ENCODE data around the gene VAMP2.

Gene VAMP2

DNA sequence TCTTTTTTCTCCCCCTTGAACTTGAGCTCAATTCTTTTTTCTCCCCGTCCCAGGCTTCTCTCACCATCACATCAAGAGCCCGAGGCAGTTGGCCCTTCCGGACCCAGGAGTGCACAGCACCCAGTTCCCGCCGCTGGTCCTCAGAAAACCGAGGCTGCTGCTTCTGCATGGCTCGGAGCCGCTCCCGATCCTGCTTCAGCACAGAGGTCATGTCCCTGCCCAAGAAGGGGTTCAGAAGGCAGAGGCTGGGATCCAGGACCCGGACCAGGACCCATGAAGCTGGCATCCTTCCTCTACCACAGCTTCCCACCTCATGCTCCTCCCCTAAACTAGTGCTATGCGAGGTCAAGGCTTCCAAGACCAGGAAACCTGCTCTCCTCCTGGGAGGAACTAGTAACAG lies 21.0 kb downstream of the VAMP2 start:
- no peak for DNase-seq

DNA sequence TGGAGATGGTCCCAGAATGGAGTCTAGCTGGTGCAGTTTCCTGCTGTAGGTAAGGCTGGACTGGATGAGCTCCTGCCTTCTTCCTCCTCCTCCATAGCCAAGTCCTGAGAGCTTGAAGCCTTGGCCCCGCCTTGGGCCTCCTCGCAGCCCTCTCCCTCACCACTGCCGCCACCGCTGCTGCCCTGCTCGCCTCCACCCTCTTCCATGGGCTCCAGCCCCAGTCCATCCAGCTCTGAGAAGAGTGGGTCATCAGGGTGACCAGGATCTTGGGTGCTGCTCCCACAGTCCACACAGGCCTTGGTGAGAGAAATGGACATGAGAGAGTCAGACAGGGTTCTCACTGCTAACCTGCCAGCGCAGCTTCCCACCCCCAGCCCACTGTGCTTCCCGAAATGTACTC lies 21.7 kb downstream of the VAMP2 start:
- no peak for DNase-seq

DNA sequence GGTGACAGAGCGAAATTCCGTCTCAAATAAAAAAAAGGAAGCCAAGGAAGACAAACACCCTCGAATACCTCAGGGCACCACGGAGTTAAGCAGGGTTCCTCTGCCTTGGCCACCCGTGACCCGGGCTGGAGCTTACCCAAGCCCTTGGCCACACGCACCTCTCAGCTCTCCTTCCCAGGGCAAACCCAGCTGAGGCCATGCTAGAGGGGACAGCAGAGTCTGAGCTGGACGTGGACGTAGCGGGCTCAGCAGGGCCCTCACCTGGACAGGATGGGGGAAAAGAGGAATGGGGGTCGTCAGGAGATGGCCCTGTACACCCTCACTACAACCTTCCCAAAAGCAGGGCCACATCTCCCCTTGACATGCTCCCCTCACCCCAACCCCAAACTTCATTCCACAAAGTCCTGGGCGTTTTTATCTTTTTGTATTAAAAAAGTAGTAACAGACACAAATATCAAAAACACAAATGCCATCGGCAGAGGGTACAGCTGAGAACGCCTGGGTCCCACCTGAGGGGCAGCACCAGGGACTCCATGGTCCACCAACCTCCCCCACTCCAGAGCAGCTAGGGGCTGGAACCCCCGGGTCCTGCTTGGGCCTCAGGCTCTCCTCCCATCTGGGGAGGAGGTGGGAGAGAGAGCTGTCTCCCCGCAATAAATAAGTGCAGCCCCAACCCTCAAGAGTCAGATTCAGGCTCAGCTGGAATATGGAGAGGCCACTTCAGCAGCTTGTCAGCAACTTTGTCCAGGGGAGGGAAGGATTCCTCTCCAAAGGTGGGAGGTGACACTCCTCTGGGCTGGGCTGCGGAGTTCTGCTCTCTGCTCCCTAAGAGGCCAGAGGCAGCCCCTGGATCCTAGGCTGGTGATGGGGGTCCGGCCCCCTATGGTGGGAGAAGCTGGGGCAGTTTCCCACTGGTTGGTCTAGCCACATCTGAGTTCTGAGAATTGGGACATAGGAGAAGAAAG lies 22.4 kb downstream of the VAMP2 start:
- DNase-seq: no peak

DNA sequence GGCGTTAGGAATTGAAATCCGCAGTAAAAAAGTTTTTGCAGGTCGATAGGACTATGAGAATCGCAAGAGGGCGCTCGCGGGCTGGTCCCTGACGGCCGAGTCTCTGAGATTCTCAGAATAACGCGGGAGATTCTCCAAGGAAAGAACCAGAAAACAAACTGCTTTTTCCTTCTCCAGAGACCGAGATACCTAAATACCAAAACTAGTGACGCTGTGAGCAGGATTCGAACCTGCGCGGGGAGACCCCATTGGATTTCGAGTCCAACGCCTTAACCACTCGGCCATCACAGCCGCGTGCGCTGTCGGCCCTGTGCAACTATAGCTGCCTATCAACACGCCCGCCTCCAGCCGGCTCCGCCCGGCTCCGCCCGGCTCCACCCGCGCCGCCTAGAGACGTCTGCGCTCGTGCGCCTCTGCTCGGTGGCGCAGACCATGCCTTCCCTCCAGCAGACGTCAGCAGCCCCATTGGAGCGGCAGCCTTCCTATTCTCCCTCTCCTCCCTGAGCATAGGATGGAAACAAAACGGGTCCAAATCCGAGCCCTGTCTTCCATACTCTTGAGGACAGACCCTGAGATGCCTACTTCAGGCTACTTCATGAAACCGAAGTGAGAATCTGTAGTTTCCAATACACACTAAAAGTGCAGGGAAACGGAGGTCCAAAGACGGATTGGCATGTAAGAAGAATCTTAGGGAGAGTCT lies 23.9 kb downstream of the VAMP2 start:
- peak; percentile 96 for DNase-seq

DNA sequence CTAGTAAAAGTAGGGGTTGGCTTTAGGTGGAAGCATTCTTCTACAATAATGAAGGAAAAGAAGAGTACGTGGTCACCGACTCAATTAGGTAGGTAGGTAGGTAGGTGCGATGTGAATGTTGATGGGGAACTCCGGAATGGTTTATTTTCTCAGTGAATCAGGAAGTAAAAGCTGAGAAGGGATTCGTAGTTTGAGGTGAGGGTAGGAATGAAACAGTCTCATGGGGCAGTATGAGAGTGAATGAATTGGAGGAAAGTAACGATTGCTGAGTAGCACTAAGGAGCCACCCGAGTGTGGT lies 24.4 kb downstream of the VAMP2 start:
- DNase-seq: no peak

DNA sequence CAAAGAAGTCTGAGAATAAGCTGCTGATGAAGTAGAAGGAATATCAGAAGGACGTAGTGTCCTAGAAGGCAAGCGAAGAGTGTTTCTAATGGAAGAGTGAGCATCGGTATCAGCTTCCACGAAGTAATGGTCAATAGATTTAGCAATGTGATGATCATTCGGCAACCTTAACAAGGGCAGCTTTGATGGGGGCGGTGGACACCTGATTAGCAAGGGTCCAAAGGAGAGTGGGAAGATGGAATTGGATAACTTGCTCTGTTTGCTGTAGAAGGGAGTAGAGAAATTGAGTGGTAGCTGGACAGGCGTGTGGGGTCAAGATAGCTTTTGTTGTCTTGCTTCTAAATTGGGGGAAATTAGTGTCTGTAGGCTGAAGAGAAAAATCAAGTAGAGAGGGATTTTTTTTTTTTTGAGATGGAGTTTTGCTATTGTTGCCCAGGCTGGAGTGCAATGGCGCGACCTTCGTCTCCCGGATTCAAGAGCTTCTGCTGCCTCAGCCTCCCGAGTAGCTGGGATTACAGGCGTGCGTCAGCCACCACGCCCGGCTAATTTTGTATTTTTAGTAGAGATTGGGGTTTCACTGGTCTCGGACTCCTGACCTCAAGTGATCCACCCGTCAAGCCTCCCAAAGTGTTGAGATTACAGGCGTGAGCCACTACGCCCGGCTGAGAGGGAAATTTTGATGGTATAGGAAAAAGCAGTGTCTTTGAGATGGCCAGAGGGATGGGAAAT lies 24.9 kb downstream of the VAMP2 start:
- DNase-seq: peak; percentile 4

DNA sequence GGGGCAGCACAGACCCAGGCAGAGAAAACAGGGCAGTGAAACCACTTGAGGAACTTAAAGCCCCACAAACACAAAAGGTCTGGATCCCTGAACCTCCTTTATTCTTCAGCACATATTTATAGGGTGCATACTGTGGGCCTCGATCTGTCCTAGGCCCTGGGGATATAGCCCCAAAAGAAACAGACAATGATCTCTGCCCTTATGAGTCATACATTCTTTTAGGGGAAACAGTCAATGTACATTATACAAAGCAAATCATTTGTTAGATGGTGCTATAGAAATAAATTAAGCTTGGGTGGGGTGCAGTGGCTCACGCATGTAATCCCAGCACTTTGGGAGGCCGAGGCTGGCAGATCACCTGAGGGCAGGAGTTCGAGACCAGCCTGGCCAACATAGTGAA lies 28.8 kb downstream of the VAMP2 start:
- DNase-seq: no peak

DNA sequence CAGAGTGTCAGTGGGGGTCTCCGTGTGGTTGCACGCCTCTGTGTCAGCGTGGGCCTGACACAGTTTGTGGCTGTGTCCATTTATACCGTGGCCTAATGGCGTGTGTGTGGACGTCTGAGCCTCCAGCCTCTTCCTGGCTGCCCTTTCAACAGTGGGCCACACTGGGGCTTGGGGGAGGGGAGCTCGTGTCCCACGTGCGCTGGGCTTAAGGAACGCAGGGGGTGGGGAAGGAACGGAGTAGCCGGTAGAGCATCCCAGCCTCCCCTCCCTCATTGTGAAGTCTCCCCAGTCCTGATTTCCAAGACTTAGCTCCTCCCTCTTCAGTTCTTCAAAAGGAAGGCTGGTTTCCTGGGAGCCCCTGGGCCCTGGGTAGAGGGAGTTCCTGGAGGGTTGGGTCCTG lies 29.3 kb downstream of the VAMP2 start:
- no peak for DNase-seq

DNA sequence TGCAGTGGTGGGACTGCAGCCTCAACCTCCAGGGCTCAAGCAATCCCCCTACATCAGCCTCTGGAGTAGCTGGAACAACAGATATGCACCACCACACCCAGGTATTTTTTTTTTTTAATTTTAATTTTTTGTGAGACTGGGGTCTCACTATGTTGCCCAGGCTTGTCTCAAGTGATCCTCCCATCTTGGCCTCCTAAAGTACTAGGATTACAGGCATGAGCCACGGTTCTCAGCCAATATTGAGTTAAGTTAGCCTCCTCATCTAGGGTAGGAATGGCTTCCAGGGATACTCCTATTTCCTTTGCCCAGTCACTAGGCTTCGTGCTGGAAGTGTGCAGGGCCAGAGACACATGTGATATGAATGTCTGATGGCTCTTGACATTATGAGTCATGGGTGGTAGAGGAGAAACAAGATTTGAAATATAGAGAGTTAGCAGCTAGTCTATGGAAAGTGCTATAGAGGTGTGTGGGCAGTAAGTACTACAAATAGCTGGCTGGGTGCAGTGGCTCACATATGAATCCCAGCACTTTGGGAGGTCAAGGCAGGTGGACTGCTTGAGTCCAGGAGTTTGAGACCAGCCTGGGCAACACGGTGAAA lies 30.8 kb downstream of the VAMP2 start:
- no peak for DNase-seq

DNA sequence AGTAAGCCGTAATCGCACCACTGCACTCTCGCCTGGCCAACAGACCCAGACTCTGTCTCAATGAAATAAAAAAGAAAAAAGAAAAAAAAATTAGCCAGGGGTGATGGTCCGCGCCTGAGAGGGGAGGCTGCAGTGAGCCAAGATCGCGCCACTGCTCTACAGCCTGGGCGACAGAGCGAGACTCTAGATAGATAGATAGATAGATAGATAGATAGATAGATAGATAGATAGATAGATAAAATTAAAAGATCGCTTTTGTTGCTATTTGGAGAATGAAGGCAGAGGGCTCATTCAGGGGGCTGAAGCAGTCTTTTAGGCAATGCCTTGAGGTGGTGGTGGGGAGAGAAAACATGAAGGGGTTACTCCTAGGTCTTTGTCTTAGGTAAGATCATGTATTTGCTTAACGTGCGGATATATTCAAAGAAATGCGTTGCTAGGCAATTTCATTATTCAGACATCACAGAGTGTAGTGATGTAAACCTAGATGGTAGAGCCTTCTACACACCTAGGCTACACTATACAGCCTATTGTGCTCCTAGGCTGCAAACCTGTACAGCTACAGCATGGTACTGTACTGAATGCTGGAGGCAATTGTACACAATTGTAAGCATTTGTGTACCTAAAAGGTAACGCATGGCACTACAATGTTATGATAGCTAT lies 34.5 kb downstream of the VAMP2 start:
- peak; percentile 38 for DNase-seq

DNA sequence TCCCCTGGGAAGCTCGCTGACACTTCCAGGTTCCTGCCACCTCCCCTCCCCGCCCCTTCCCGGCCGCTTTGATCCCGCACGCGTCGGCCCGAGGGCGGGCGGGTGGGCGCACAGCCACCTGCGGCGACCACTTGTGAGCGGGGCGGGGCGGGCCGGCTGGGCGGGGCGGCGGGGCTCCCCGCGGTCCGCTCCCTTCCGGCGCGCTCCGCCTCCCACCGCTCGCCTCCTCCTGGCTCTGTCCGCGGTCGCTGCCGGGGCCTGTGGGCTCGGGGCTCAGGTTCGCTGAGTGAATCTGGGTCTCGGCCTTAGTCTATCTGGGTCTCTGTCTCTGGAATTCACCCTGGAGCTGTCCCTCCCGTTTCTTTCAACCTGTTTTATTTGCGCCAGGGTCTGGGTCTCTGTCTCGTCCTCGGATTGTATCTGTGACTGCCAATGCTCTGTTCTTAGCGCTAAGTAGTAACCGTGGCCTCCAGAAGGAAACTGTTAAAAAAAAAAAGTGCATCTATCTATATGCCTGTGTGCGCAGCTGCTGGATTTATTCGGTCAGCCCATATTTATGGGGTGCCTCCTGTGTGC lies 36.2 kb downstream of the VAMP2 start:
- peak; percentile 75 for DNase-seq

DNA sequence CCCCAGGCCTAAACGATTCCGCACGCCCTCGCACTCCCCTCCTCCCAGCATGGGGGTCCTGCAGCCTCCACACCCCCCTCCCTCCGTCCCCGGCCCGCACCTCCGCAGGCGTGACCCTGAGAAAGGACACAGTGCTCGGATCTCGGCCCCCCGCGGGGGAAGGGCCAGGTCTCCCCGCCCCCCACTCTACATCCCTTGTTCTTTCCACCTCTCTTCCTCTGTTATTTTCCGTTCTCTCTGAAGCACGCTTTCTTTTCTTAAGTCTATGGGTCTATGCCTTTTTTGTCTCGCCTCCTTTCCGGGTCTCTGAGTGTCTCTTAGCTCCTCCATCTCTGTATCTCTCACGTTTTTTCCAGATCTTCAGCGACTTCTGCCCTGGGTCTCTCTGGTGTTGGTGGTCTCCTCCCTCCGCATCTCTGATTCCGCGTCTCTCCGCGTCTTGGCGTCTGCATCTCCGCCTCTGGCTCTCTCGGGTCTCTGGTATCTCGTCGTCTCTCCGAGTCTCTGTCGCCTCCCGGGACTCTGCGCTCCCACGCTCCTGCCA lies 36.7 kb downstream of the VAMP2 start:
- DNase-seq: peak; percentile 72

DNA sequence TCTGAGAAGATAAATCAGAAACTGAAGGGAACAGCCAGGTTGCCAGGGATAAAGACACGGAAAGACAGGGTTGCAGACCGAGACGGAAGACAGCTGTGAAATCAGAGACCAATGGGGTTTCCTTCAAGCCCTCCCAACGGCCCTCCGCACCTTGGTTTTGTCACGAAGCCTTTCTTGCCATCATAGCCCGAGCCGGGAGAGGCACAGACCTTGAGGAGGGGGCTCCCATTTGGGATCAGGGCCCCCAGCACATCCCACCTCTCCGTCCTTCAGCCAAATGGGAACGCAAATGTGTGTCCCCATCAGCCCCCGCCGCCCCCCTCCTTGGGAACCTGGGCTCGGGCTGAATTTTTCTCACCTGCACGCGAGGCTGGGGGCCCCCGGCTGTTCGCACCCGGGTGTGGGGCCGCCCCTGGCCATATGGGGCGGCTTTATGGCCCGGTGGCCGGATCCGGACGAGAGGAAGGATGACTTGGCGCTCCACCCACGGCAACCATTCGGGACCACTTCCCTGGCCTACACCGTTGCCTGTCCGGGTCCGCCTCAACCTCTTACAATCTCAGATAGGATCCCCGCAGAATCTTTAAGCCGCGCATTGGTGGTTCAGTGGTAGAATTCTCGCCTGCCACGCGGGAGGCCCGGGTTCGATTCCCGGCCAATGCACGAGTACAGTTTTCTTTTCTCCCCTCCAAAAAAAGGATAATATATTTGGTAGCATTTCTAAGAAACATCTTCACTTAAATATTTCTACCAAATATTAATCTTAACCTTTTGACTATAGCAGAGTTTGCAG lies 37.4 kb downstream of the VAMP2 start:
- peak; percentile 63 for DNase-seq

DNA sequence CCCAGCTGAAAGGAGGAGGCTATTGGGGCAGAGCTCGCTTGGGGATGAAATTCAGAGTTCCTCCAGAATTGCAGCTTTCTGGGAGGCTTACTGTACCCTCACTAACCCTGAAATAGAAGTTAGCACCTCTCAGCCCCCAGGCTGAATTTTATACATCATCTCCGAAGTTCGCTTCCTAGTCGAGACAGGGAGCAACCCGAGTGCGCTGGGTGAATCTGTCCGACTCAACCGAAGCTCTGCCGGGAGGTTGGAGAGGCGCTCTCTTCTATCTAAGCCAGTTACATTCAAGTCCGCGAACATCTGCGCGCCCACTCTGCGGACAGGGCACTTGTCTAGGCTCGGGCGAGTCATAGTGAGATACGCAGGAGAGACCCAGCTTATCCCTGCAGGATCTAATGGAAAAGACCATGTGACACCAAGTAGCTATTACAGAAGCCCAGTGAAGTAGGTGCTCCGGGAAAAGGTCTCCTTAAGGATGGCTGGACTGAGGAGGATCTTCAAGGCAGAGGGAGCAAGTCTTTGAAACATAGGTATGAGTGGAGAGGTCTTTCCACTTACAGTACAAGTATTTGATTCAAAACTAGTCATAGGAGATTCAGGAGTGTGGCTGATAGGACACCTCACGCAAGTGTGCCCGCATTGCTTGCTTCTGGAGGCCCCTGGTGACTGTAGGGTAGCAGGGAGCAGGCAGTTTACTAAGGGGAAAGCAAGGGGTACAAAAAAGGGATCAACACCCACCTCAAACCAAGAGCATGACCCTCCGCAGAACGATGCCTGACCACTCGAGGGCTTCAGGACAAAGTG lies 38.2 kb downstream of the VAMP2 start:
- peak; percentile 39 for DNase-seq

DNA sequence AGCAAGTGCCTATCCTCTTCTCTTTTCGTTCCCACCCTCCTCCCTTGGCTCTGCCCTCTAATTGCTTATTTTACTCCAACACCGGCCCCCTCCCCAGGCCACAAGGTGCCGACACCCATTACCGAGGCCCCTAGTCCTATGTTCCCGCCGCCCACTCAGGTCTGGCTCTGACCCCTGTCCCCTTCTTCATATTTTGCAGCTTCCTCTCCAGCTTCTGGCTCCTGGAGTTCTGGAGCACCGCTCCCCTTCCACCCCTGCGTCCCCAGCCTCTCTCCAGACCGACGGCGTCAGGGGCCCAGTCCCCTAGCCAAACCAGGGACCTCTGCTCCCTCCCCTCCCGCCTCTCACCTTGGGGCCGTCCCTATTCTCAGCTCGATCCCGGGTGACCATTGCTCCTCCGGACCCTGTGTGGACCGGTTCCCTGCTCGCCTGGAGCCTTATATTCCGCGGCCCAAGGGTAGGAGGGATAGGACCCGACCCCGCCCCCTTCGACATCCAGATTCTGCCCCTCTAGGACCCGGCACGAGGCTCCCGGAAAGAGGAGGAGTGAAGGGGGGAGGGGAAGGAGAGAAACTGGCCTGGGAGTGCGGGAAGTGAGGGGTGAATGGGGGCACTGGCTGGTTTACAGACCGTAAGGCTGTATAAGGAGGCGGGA lies 38.9 kb downstream of the VAMP2 start, which contains the start of gene HES7:
Gene HES7, minus strand, starts transcription at position 412 of the 655 bp plus-strand sequence. Its CDS starts 22 bp downstream, at position 390.
- peak; percentile 29 for DNase-seq

DNA sequence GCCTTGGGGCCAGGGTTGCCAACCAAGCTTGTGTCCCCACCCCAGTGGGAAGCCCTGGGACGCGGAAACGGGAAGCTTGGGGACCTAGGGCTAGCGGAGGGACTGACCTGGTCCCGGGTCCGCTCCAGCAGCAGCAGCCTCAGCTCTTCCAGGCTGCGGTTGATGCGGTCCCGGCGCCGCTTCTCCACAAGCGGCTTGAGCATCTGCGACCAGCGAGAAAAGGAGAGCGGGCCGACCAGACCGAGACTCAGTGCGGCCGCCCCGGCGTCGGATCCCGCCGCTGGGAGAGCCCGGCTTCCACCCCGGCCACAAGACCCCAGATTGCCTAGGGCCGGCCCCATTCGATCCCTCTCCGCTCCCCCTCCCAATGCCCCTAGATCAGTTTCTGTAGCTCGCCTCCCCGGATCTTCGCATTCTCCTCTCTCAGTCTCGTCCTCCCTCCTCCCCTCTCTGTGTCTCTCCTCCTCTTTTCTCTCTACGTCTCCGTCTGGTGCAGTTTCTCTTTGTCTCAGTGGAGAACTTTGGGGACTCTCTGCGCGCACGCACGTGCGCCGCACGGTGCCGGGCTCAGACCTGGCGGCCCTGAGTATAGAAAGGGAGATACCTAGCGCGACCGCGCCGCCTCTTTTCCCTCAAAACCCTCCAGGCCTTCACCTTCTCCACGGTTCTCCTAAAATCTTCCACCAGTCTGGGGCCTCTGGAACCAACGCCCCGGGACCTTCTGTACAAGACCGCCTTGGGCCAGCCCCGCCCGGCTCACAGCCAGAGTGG lies 39.6 kb downstream of the VAMP2 start:
- peak; percentile 24 for DNase-seq

DNA sequence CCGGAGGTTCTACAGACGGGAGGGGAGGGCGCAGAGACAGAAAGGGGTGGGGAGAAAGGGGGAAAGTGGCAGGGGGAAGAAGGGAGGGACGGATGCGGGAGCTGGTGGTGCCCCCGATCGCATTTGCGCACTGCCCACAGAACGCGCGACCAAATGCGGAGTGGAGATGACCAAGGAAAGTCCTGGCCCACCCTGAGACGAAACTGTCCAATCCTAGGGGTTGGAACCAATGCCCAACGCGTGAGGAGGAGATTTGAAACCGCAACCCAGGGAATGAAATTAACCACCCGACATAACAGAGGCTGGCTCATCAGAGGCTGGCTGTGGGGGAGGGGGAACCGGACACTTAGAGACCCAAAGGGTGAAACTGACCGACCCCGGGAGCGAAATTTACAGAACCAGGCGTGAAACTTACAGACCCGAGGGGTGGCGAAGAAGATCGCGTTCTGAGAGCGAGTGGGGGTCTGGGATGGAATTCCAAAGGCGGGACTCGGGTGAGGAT lies 40.3 kb downstream of the VAMP2 start:
- peak; percentile 22 for DNase-seq

DNA sequence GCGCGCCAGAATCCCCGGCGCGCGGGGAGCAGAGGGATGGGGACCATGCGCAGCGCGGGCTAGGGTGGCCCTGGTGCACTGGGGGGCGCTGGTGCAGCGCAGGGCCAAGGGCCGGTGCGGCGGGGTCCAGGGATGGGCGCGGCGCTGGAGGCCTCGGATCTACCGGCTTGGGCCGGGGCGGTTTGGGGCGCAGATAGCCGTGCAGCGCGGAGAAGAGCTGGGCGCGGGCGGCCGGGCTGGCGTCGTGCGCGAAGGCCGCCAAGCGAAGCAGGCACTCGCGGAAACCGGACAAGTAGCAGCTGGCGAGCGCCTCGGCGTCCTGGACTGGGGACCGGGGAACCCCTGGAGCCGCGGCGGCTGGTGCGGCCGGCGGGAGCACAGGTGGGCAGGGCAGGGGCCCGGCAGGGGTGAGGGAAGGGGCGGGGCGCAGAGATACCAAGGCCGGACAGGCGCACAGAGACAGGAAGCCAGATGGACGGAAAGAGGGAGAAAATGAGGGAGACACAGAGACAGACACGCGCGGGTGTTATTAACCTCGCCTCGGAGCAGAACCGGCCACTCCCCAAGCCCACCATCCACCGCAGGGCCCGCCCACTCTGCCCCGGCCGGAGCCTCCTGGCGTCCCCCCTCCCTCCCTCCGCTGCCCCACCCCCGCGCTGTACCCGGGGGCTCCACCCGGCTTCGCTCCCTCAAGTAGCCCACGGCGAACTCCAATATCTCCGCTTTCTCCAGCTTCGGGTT lies 40.9 kb downstream of the VAMP2 start:
- DNase-seq: peak; percentile 63

All from NCI-H69 (cell line).